Measurements from ENCODE around the gene CPNE5.
"Not testable (repeated sequence)": the region's sequence is repeated elsewhere in the genome, so short reads cannot be mapped to it uniquely, and the experiment has no call there.

CPNE5 gene

DNA sequence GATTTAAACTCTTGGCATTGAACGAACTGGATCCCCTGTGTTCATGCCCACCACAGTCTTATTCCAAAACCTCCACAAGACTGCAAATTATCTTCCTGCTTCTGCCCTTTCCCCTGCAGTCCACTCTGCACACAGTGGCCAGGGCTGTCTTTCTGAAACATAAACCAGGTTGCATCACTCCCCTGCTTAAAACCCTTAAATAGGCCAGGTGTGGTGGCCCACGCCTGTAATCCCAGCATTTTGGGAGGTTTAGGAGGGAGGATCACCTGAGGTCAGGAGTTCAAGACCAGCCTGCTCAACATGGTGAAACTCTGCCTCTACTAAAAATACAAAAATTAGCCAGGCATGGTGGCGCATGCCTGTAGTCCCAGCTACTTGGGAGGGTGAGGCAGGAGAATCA lies 26.2 kb downstream of the CPNE5 start:
- H3K4me1 ChIP-seq (ENCODE audit: control insufficient read depth, insufficient read depth, low read length, unreplicated experiment); H3K36me3 ChIP-seq (ENCODE audit: insufficient read depth, low read length); H3K4me3 ChIP-seq (ENCODE audit: low read depth, low read length); H3K27me3 ChIP-seq (ENCODE audit: insufficient read depth, low read length); H3K27ac ChIP-seq (ENCODE audit: low read depth, low read length); H3K79me2 ChIP-seq (ENCODE audit: control insufficient read depth, insufficient read depth, low read length, unreplicated experiment); H2AFZ ChIP-seq (ENCODE audit: low read length, unreplicated experiment): not testable (repeated sequence)

DNA sequence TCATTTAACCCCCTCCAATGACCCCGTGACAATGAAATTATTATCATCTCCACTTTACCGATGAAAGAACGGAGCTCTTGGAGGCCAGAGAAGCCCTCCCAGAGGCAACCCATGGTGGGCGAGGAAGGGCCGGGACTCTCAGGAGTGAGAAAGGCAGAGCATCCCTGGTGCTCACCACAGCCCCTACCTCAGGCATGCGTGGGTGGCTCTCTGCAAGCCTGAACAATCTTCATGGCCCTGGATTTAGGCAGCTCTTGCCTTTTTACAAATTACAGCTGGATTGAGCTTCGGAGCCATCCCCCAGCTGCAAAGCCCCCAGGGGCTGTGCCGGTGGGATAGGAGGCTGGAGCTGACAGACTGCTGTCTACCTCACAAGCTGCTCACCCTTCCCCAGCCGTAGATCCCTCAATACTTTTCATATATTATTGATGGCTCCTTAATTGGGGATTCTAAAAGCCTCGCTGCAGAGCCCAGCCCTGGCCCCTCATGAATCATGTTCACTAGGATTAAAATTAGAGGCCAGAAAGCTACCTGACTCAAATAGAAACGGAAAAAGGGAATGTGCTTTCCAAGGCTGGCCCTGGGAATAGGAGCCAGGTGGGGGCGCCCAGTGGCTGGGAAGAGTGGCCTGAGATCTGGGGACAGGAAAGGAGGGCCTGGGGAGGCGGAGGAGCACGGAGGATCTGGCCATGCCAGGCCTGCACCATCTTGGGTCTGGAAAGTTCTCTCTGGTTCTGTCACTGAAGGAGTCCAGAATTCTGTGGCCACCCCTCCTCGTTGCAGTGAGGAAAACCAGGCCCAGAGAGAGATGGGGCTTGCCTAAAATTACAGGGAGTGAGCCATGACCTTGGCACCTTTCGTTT lies 29.1 kb downstream of the CPNE5 start:
- H3K36me3 ChIP-seq (ENCODE audit: insufficient read depth, low read length), result no peaks in the 10 kb centered on the region
- H3K27ac ChIP-seq (ENCODE audit: low read depth, low read length), result no peak overlapping the region
- H3K79me2 ChIP-seq (ENCODE audit: control insufficient read depth, insufficient read depth, low read length, unreplicated experiment), result no peaks in the 10 kb centered on the region
- peaks cover 6% of the 10 kb centered on the region; the same call in 1 of the 2 replicates for H3K27me3 ChIP-seq (ENCODE audit: insufficient read depth, low read length)
- H3K4me3 ChIP-seq (ENCODE audit: low read depth, low read length), result no peak overlapping the region
- no peaks in the 10 kb centered on the region for H3K4me1 ChIP-seq (ENCODE audit: control insufficient read depth, insufficient read depth, low read length, unreplicated experiment)
- H2AFZ ChIP-seq (ENCODE audit: low read length, unreplicated experiment), result no peak overlapping the region

GRCh38 chr6:36809156-36809555 lies 30.1 kb downstream of the CPNE5 start:
- Histone ChIP-seq H3K4me1 (ENCODE audit: control insufficient read depth, insufficient read depth, low read length, unreplicated experiment) (no peaks in the 10 kb centered on the region), H2AFZ (ENCODE audit: low read length, unreplicated experiment) (no peak overlapping the region), H3K36me3 (ENCODE audit: insufficient read depth, low read length) (no peaks in the 10 kb centered on the region), H3K4me3 (ENCODE audit: low read depth, low read length) (no peak overlapping the region), H3K27ac (ENCODE audit: low read depth, low read length) (no peak overlapping the region), H3K79me2 (ENCODE audit: control insufficient read depth, insufficient read depth, low read length, unreplicated experiment) (no peaks in the 10 kb centered on the region), H3K27me3 (ENCODE audit: insufficient read depth, low read length) (peaks cover 10% of the 10 kb centered on the region; the same call in 1 of the 2 replicates)

DNA sequence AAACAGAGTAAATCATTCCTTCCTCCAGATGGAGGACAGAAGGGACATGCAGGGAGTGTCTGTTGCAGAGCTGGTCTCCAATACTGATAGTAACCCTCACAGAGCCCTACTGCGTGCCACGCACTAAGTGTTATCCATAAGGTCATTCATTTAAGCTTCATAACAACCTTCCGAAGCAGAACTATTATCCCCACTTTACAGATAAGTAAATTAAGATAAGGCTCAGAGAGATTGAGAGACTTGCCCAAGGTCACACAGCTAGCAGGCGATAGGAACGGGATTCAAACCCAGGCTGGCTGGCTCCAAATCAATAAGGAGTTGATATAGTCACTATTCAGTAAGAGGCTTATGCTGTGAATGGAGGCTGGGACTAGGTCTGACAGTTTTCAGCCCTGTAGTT lies 30.6 kb downstream of the CPNE5 start:
- Histone ChIP-seq H2AFZ (ENCODE audit: low read length, unreplicated experiment) (no peak overlapping the region), H3K36me3 (ENCODE audit: insufficient read depth, low read length) (no peaks in the 10 kb centered on the region), H3K27me3 (ENCODE audit: insufficient read depth, low read length) (peaks cover 12% of the 10 kb centered on the region; the same call in 1 of the 2 replicates)

GRCh38 chr6:36807750-36808149 lies 31.5 kb downstream of the CPNE5 start:
- H3K27me3 ChIP-seq (ENCODE audit: insufficient read depth, low read length), result peaks cover 12% of the 10 kb centered on the region; the same call in 1 of the 2 replicates
- no peaks in the 10 kb centered on the region for H3K79me2 ChIP-seq (ENCODE audit: control insufficient read depth, insufficient read depth, low read length, unreplicated experiment)
- H3K4me3 ChIP-seq (ENCODE audit: low read depth, low read length), result no peak overlapping the region
- no peak overlapping the region for H3K27ac ChIP-seq (ENCODE audit: low read depth, low read length)
- no peaks in the 10 kb centered on the region for H3K36me3 ChIP-seq (ENCODE audit: insufficient read depth, low read length)
- H2AFZ ChIP-seq (ENCODE audit: low read length, unreplicated experiment), result no peak overlapping the region
- no peaks in the 10 kb centered on the region for H3K4me1 ChIP-seq (ENCODE audit: control insufficient read depth, insufficient read depth, low read length, unreplicated experiment)

More for the DNA sequence above, 30.6 kb downstream of the CPNE5 start:
- Histone ChIP-seq H3K4me3 (ENCODE audit: low read depth, low read length) (no peak overlapping the region), H3K4me1 (ENCODE audit: control insufficient read depth, insufficient read depth, low read length, unreplicated experiment) (no peaks in the 10 kb centered on the region), H3K27ac (ENCODE audit: low read depth, low read length) (no peak overlapping the region), H3K79me2 (ENCODE audit: control insufficient read depth, insufficient read depth, low read length, unreplicated experiment) (no peaks in the 10 kb centered on the region)

- H3K27ac ChIP-seq (ENCODE audit: low read depth, low read length), result no peak overlapping the region
- no peak overlapping the region for H2AFZ ChIP-seq (ENCODE audit: low read length, unreplicated experiment)
- H3K27me3 ChIP-seq (ENCODE audit: insufficient read depth, low read length), result peaks cover 12% of the 10 kb centered on the region; the same call in 1 of the 2 replicates
- H3K4me1 ChIP-seq (ENCODE audit: control insufficient read depth, insufficient read depth, low read length, unreplicated experiment), result no peaks in the 10 kb centered on the region
- H3K36me3 ChIP-seq (ENCODE audit: insufficient read depth, low read length), result no peaks in the 10 kb centered on the region
- H3K4me3 ChIP-seq (ENCODE audit: low read depth, low read length), result no peak overlapping the region
- H3K79me2 ChIP-seq (ENCODE audit: control insufficient read depth, insufficient read depth, low read length, unreplicated experiment), result no peaks in the 10 kb centered on the region
Measured at GRCh38 chr6:36807143-36807542, 32.1 kb downstream of the CPNE5 start.

GRCh38 chr6:36805917-36806316 lies 33.3 kb downstream of the CPNE5 start:
- H3K27me3 ChIP-seq (ENCODE audit: insufficient read depth, low read length), result peaks cover 12% of the 10 kb centered on the region; the same call in 1 of the 2 replicates

DNA sequence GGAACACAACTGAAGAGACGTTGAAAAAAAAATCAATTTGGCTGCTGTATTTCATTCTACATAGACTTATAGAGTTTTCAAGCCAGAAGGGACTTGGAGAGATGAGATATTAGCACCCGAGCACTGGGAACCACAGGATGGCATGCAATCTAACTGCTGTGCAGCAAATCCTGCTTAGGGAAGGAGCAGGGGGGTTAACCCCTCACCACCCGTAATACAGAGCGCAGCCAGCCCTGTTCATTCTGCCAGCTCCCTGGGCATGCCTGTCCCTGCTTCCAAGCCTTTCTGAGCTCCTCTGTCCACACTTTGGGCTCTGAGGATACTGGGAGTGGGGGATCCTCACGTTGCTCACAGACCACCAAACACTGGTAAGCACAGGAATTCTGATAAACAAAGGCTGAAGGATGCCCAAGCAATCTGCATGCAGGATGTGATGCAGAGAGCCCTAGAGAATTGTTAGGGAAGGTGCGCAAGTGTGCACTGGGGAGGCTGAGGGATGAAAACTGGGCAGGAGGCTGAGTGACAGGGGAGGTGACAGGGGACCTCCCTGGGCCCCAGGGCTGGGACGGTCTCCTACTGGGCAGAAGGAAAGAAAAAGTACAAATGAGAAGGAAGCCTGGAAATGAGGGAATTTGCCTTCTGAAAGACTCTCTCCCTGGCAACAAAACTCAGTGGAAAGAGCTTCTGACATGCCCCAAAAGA lies 34.0 kb downstream of the CPNE5 start:
- Histone ChIP-seq H2AFZ (ENCODE audit: low read length, unreplicated experiment) (no peak overlapping the region), H3K4me1 (ENCODE audit: control insufficient read depth, insufficient read depth, low read length, unreplicated experiment) (no peaks in the 10 kb centered on the region)

More at GRCh38 chr6:36805917-36806316, 33.3 kb downstream of the CPNE5 start:
- Histone ChIP-seq H3K36me3 (ENCODE audit: insufficient read depth, low read length) (no peaks in the 10 kb centered on the region), H3K4me3 (ENCODE audit: low read depth, low read length) (no peak overlapping the region), H2AFZ (ENCODE audit: low read length, unreplicated experiment) (no peak overlapping the region), H3K27ac (ENCODE audit: low read depth, low read length) (no peak overlapping the region), H3K4me1 (ENCODE audit: control insufficient read depth, insufficient read depth, low read length, unreplicated experiment) (no peaks in the 10 kb centered on the region), H3K79me2 (ENCODE audit: control insufficient read depth, insufficient read depth, low read length, unreplicated experiment) (no peaks in the 10 kb centered on the region)

GRCh38 chr6:36804563-36804962 lies 34.7 kb downstream of the CPNE5 start:
- Histone ChIP-seq H3K36me3 (ENCODE audit: insufficient read depth, low read length) (no peaks in the 10 kb centered on the region), H3K4me3 (ENCODE audit: low read depth, low read length) (no peak overlapping the region), H3K79me2 (ENCODE audit: control insufficient read depth, insufficient read depth, low read length, unreplicated experiment) (no peaks in the 10 kb centered on the region), H3K27me3 (ENCODE audit: insufficient read depth, low read length) (peaks cover 12% of the 10 kb centered on the region; the same call in 1 of the 2 replicates), H2AFZ (ENCODE audit: low read length, unreplicated experiment) (no peak overlapping the region), H3K27ac (ENCODE audit: low read depth, low read length) (no peak overlapping the region), H3K4me1 (ENCODE audit: control insufficient read depth, insufficient read depth, low read length, unreplicated experiment) (no peaks in the 10 kb centered on the region)

More for the DNA sequence above, 34.0 kb downstream of the CPNE5 start:
- H3K27me3 ChIP-seq (ENCODE audit: insufficient read depth, low read length), result peaks cover 12% of the 10 kb centered on the region; the same call in 1 of the 2 replicates
- no peaks in the 10 kb centered on the region for H3K36me3 ChIP-seq (ENCODE audit: insufficient read depth, low read length)
- no peak overlapping the region for H3K27ac ChIP-seq (ENCODE audit: low read depth, low read length)
- H3K4me3 ChIP-seq (ENCODE audit: low read depth, low read length), result no peak overlapping the region
- H3K79me2 ChIP-seq (ENCODE audit: control insufficient read depth, insufficient read depth, low read length, unreplicated experiment), result no peaks in the 10 kb centered on the region

- no peak overlapping the region for H3K27ac ChIP-seq (ENCODE audit: low read depth, low read length)
- H3K4me1 ChIP-seq (ENCODE audit: control insufficient read depth, insufficient read depth, low read length, unreplicated experiment), result no peaks in the 10 kb centered on the region
- H3K27me3 ChIP-seq (ENCODE audit: insufficient read depth, low read length), result peaks cover 12% of the 10 kb centered on the region; the same call in 1 of the 2 replicates
- no peak overlapping the region for H3K4me3 ChIP-seq (ENCODE audit: low read depth, low read length)
- H3K79me2 ChIP-seq (ENCODE audit: control insufficient read depth, insufficient read depth, low read length, unreplicated experiment), result no peaks in the 10 kb centered on the region
- no peaks in the 10 kb centered on the region for H3K36me3 ChIP-seq (ENCODE audit: insufficient read depth, low read length)
- no peak overlapping the region for H2AFZ ChIP-seq (ENCODE audit: low read length, unreplicated experiment)
Measured at GRCh38 chr6:36803908-36804307, 35.3 kb downstream of the CPNE5 start.

All from ACC112 (cell line).